Measurements from ENCODE around the gene CCNL2. TPM values are rescaled to one million over a fixed set of nuclear protein-coding genes. Genes with fewer than 3 reads are reported as not detected.

Gene CCNL2
- total and polyA plus RNA-seq, 12 donors: 53.4 to 893 (median 168) TPM

DNA sequence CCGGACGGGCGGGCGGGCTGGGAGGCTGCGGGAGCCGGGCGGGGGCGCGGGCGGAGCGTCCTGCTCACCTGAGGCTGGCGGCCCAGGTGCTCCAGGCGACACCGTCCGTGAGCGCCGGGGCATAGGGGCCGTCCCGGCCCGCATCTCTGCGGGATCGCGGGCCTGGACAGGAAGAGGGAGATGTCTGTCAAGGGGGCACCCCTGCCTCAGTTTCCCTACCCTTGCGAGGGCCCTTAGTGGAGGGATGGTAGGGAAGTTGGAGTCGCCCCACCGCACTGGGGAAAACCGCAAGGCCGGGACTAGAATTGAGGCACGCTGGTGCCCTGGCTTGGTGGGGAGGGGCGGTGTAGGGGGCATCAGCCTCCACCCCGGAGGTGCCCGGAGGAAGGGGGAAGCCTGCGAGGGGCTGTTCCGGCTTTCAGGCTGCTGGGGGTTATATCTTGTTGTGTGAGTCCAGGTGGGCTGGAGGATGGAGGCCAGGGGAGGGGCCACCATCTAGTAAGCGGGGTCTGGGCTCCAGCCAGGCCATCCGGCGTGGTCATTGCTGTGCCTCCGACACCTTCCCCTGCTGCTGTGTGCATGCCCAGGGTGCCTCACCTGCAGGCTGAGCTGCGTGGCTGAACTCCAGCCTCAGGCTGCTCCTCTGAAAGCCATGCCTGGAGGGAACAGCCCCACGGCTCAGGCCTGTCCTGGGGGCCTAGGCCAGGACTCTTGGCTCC, 36.9 kb upstream of the CCNL2 start:
- Histone ChIP-seq H3K36me3 (replicated peaks in 1 of 2) (no peaks in the 10 kb centered on the region), H3K27ac (peak overlapping the region in 1 of 5 donors; percentile 77), H3K4me3 (peak overlapping the region in 1 of 4 donors; percentile 65), H3K4me1 (replicated peaks in 1 of 2) (peaks cover 16 to 29% of the 10 kb centered on the region in 2 donors), H3K9me3 (replicated peaks in 1 of 3) (no peaks in the 10 kb centered on the region), H3K27me3 (no peaks in the 10 kb centered on the region)
- TF ChIP-seq, protein P1, sequence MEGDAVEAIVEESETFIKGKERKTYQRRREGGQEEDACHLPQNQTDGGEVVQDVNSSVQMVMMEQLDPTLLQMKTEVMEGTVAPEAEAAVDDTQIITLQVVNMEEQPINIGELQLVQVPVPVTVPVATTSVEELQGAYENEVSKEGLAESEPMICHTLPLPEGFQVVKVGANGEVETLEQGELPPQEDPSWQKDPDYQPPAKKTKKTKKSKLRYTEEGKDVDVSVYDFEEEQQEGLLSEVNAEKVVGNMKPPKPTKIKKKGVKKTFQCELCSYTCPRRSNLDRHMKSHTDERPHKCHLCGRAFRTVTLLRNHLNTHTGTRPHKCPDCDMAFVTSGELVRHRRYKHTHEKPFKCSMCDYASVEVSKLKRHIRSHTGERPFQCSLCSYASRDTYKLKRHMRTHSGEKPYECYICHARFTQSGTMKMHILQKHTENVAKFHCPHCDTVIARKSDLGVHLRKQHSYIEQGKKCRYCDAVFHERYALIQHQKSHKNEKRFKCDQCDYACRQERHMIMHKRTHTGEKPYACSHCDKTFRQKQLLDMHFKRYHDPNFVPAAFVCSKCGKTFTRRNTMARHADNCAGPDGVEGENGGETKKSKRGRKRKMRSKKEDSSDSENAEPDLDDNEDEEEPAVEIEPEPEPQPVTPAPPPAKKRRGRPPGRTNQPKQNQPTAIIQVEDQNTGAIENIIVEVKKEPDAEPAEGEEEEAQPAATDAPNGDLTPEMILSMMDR (IDR thresholded peaks at IDR 0.05): no peak
- no peak for TF ChIP-seq POLR2A (IDR thresholded peaks at IDR 0.05)
- DNase-seq: peak in 2 of 7 donors; percentile 21 to 28
- WGBS, 4 donors: 23 to 37% (median 30%) methylated on average over 9 to 40 of the region's 40 CpGs
- intact Hi-C loops (cut with DNase I): no loop called here

DNA sequence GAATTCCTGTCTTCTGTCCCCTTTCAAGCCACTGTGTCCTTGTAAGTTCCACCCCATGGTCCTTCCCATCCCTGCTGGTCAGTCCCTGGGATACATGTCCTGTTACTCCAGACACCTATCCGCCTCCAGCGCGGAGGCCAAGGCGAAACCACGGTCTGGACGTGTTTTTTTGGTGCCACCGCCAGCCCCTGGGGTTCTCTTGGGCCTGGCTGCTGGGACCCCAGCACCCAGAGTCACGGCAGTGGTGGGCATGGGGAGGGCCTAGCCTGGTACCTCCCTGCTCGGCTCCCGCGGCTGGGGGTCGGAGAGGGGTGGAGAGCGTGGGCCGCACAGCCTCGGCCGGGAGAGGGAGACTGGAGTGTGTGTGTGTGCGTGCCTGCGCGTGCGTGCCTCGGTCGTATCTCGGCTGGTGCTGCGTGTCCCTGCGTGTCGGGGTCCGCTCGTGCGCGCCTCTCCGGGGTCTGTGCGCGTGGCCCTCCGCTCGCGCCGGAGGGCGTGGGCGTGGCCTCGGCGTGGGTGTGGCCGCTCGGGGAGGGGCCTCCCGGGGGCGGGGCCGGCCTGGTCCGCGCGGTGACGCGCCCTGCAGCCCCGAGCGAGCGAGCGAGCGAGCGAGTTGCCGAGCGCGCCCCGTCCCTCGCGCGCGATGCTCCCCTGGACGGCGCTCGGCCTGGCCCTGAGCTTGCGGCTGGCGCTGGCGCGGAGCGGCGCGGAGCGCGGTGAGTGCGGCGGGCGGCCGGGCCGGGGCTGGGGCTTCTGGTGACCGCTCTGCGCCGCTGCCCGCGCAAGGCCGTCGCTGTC, 36.2 kb upstream of the CCNL2 start, which contains the start of gene VWA1:
TSS of gene VWA1 (plus strand) at position 585 of the 798 bp plus-strand sequence. CDS start at position 644, 59 bp downstream.
- Histone ChIP-seq H3K4me3 (peak within 1 kb of the TSS in 1 of 4 donors; percentile 65), H3K4me1 (replicated peaks in 1 of 2) (peaks cover 20 to 32% of the 10 kb centered on the region in 2 donors), H3K9me3 (replicated peaks in 1 of 3) (no peaks in the 10 kb centered on the region), H3K27ac (peak within 1 kb of the TSS in 2 of 5 donors; percentile 52 to 77), H3K36me3 (replicated peaks in 1 of 2) (no peaks in the 10 kb centered on the region), H3K27me3 (no peaks in the 10 kb centered on the region)
- no peak for TF ChIP-seq POLR2A (IDR thresholded peaks at IDR 0.05)
- TF ChIP-seq, protein P1 (IDR thresholded peaks at IDR 0.05): no peak
- peak in 5 of 7 donors; percentile 56 to 70 (median 58) for DNase-seq
- 8 to 83% (median 17%) methylated on average over 5 to 89 of the region's 89 CpGs for WGBS, 4 donors
- intact Hi-C loops (cut with DNase I): no loop called here

DNA sequence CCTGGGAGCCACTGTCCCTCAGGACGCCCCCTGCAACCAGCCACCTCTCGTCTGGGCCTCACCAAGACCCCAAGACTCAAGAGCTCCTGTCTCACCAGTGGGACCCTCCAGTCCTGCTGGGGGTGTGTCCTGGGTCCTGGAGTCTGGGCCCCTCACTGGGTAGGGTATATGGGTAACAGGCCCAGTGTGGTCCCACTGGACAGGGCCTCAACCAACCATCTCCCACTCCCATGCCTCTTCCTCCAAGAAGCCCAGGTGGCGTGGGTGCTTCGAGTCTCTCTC, 35.6 kb upstream of the CCNL2 start:
- Histone ChIP-seq H3K9me3 (replicated peaks in 1 of 3) (no peaks in the 10 kb centered on the region), H3K36me3 (replicated peaks in 1 of 2) (no peaks in the 10 kb centered on the region), H3K4me3 (no peak overlapping the region), H3K4me1 (replicated peaks in 1 of 2) (peaks cover 24 to 38% of the 10 kb centered on the region in 2 donors), H3K27ac (peak overlapping the region in 2 of 5 donors; percentile 52 to 77), H3K27me3 (no peaks in the 10 kb centered on the region)
- TF ChIP-seq, protein P1 (IDR thresholded peaks at IDR 0.05): no peak
- no peak for TF ChIP-seq POLR2A (IDR thresholded peaks at IDR 0.05)
- intact Hi-C loops (cut with DNase I): no loop called here
- 66 to 100% (median 81%) methylated on average over 2 to 4 of the region's 4 CpGs for WGBS, 4 donors
- no peak for DNase-seq

DNA sequence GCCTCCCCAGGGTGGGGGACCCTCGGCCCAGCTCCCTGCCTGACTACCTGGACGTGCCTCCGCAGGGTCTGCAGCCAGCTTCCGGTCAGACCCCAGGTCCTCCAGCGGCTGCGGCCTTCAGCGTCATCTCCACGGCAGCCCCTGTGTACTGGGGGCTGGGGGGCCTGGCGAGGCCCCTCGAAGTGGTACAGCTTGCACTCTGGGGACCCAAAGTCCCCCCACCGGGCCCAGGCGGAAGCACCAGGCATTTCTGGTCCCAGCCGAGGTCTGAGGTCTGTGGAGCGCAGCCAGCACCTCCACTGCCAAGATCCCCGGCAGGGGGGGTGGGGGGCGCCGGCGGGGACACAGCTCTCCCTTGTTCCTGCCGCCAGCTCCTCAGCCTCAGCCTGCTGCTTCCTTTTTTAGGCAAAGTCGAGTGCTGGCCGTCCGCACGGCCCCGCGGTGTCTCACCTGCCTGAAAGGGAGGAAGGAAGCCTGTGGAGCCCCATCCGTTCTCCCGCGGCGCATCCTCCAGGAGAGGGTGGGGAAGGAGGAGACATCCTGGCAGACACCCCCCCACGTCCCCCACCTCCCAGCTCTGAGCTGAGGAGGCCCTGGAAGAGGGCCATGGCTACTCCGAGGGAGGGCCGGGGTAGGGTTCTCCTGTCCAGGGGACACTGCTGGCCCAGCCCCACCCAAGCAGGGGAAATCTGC, 35.1 kb upstream of the CCNL2 start:
- TF ChIP-seq POLR2A (IDR thresholded peaks at IDR 0.05): no peak
- TF ChIP-seq, protein P1 (IDR thresholded peaks at IDR 0.05): no peak
- Histone ChIP-seq H3K4me1 (replicated peaks in 1 of 2) (peaks cover 29 to 42% of the 10 kb centered on the region in 2 donors), H3K9me3 (replicated peaks in 1 of 3) (no peaks in the 10 kb centered on the region), H3K4me3 (no peak overlapping the region), H3K27me3 (no peaks in the 10 kb centered on the region), H3K36me3 (replicated peaks in 1 of 2) (no peaks in the 10 kb centered on the region), H3K27ac (peak overlapping the region in 3 of 5 donors; percentile 16 to 80 (median 77))
- 33 to 60% (median 48%) methylated on average over 7 to 32 of the region's 32 CpGs; no CpG with 5 or more reads in 1 of the 4 donors for WGBS, 4 donors
- intact Hi-C loops (cut with DNase I): no loop called here
- peak in 5 of 7 donors; percentile 33 to 71 (median 47) for DNase-seq

Data from adrenal gland (tissue), 12 donors.